Stimulated activated CD4-positive, alpha-beta T cell treated with anti-CD3 and anti-CD28 coated beads, TNF-alpha, amount 100 ng/mL, for 4 hours (primary cell): ENCODE results near the gene CTNNBIP1.
"Not testable (repeated sequence)": the region's sequence is repeated elsewhere in the genome, so short reads cannot be mapped to it uniquely, and the experiment has no call there.

ENCODE experiments used
- DNase-seq, 3 experiments: peaks; one replicate each; pipeline ENCODE4 v3.0.0-alpha.2; 2020; ENCODE audit warnings: low read depth in 3 of 3

CTNNBIP1 gene, protein sequence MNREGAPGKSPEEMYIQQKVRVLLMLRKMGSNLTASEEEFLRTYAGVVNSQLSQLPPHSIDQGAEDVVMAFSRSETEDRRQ

DNA sequence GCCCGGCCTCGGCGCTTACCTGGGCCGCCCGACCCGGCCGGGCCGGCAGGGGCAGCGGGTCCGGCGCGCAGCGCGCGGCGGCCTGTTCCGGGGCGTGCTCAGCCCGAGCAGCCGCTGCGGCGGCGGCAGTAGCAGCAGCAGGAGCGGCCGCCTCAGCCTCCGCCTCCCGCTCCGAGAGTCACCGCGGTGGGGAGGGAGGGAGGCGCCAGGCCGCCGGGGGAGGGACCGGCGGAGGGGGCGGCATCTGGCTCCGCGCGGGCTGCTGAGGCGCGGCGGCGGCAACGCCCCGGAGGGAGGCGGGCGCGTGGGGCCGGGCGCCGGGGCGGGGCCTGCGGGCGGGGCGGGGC lies at the start of gene CTNNBIP1:
TSS of gene CTNNBIP1 (minus strand) at position 194 of the 347 bp plus-strand sequence. CDS start 38,205 bp downstream, outside the sequence.
- DNase-seq, result no peak

DNA sequence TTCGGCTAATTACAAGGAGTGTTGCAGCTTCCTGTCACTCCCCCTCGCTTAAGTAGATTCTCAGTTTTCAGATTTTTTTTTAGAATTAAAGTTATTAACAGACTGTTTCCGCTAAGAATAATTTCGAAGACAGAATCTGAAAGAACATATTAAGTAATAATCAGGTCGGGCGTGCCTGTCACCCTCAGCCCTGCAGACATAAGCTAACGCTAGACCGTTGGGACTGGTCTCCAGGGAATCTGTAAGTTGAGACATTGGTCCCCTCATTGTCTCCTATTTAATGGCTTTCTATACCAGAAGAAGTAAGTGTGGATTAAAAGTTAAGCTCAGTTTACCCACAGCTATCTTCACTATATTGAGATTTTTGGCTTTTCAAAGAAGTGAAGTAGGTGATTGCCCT lies 47.7 kb upstream of the CTNNBIP1 start:
- no peak for DNase-seq

DNA sequence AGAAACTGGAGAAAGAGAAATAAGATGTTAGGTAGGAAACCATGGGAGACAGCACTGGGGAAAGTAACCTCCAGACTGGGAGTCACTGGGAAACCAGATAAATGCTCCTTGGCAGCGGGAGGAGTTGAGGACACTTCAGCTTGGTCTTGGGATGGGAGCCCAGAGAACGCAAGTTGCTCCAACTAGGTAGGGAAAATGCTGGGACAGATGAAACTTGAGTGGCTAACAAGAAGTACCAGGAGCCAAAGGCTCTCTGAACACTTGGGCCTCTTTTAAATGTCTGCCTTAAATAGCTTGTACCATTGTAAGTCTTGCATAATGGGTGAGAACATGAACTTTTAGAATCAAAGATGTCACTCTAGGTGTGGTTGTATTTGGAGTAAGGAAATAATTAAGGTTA lies 36.2 kb upstream of the CTNNBIP1 start:
- DNase-seq, result no peak

DNA sequence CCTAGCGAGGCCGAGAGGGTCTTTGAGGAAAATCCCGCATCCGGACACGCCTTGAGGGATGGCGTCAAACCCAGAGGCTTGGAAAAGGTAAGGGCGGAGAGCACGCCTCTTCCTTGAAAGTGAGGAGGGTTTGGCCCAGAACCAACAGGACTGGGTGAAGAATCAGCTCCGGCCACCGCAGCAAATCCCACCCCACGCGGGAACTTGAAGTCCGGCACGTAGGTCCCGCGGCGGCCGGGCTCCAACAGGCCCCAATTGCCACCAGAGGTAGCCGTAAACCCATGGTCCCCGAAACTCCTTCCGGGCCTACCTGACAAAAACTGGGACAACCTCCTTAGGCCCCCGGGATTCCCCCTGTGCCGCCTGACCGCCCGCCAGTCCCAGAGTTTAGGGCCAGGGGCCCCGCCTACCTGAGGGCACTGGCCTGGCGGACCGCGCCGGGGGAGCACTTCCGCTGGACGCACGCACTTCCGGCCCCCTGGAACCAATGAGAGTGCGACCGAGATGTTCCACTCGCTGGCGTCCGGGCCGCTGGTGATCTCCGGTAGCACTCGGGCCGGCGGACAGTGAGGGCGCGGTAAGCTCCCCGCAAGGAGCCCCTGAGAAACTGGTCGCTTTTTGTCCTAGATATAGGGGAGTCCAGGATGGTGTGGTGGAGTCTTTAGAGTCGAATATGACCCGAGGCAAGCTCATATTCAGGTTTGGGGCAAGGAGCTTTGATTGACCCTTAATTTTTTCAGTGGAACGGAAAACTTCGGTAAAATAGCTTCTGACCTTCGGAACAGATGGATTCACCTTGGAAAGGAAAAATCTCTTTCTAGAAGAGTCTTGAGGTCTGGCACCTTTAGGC lies 33.1 kb upstream of the CTNNBIP1 start, which contains the start of the genes LZIC and NMNAT1:
TSS of gene LZIC (minus strand) at position 453 of the 850 bp plus-strand sequence. CDS start 6,772 bp downstream, outside the sequence.
TSS of gene NMNAT1 (plus strand) at position 537 of the 850 bp plus-strand sequence. CDS start 28,599 bp downstream, outside the sequence.
- DNase-seq, result peak; percentile 71 to 83 (median 80)

DNA sequence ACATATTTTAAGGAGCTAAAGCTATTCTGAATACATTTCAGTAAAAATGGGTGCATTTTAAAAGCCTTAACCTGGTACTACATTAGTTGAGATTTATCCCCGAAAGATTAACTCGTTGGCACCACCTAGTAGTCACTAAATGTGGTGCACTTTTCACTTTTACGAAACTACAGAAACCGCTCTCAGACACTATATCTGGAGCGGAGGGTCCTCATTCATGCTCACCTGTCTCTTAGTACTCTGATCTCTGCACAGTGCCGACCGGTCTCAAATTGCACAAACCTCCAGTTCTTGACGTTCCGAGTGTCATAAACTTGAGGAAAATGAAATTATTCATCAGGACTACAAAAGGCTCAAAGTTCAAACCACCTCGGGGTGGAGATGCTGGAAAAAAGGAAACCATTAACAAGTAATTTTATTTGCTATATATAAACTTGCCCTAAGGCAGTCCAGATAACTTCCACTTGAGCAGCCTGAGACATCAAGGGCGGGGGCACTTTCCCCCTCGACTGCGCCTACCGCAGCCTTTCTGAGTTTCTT lies 32.4 kb upstream of the CTNNBIP1 start:
- no peak for DNase-seq

DNA sequence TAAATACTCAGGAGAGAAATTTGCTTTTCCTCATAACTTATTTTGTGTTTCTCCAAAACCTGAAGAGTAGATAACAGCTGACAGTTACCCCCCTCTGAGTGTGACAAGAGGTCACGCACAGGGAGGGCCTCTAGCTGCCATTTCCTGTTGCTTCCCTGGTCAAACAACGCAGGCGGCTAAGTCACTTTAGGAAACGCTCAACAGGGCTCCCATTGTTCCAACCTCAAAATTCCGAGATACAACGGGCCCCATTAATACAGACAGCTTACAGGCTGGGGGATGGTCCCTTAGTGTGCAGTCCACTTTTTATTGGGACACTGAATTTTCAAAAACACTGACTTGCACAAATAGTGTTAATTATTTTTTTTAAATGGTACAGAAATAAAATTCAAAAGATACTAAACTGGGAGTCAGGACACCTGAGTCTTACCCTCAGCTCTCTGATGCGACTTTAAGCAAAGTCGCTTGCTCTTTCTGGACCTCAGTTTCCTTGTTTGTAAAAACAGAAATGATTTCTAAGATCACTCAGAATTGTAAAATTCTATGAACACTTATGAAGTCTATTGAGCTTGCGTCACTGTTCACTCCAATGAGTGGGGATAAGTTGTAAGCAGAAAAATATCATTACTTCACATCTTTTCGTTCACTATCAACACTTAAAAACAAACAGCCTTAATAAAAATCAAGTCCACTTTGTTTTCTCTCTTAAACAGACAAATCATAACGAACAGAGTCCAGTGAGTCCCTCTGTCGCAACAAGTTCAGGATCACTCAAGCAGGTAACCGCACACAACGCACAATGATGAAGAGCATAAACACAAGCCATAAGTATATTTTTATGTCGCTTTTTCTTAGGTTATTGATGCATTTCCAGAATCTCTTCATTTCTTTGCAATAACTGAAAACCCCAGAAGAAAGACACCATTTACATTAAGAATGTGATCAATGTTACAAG lies 19.6 kb upstream of the CTNNBIP1 start:
- DNase-seq, result no peak

DNA sequence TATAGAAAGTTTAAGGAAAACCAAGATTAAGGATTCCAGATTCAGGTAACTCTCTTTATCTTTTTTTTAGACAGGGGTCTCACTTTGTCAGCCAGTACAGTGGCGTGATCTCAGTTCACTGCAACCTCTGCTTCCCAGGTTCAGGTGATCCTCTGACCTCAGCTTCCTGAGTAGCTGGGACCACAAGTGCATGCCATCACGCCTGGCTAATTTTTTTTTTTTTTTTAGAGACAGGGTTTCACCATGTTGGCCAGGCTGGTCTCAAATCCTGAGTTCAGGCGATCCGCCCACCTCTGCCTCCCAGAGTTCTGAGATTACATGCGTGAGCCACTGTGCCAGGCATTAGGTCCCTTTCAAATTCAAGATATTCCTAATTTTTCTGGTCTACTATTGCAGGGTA lies 17.2 kb upstream of the CTNNBIP1 start:
- DNase-seq, result no peak

DNA sequence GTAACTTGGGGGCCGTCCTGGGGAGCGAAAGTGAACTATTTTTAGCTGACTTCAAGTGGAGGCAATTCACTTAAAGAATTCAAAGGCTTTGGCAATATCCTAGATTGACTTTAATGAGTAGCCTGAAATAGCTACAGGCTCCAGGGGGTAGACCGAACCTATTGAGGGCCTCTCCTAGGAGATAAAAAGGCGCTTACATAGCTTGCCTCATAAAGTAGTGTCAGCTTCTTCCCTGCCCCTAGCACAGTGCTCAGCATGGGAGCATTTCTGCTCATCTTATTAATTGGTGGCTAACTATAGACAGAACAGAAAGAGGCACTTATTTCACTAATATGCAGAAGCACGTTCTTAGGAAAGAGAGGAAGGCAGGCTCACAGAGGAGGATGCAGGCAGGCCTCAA lies 12.3 kb upstream of the CTNNBIP1 start:
- no peak for DNase-seq

DNA sequence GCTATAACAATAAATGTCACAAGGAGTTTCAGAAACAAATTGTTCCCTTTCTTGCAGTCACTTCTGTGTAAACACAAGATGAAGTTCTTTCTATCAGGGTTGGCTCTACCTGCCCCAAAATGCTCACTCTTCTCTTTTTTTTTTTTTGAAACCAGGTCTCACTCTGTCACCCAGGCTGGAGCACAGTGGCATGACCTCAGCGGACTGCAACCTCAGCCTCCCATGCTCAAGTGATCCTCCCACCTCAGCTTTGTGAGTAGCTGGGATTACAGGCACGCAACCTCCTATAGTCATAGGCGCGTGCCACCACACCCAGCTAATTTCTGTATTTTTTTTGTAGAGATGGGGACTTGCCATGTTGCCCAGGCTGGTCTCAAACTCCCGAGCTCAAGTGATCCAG lies 10.5 kb upstream of the CTNNBIP1 start:
- DNase-seq, result no peak

DNA sequence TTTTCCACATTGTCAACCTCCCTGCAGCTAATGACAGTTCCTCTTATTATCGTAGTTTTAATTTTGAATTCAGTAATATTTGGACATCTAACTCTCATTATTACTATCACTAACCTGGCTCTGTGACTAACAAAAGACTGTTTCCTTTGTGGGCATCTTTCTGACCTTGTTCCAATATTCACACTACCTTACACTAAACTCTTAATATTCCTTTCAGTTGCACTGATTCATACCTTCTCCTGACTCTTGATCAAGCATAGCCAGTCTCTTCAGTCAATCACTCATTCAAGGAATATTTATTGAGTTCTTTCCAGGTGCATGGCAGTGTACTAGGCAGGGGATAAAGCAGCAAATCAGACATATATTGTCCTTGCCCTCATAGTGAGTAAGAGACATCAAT lies 7.8 kb upstream of the CTNNBIP1 start:
- no peak for DNase-seq

DNA sequence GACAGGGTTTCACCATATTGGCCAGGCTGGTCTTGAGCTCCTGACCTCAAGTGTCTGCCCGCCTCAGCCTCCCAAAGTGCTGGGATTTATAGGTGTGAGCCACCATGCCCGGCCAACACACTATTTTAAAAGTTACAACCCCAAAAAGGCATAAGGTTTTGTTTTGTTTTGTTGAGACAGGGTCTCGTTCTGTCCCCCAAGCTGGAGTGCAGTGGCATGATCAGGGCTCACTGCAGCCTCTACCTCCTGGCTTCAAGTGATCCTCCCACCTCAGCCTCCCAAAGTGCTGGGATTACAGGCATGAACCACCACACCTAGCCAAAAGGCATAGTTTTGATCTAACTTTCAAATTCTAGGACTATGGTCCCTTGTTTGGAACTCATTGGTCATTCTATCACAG lies 7.4 kb upstream of the CTNNBIP1 start:
- DNase-seq, result not testable (repeated sequence)

DNA sequence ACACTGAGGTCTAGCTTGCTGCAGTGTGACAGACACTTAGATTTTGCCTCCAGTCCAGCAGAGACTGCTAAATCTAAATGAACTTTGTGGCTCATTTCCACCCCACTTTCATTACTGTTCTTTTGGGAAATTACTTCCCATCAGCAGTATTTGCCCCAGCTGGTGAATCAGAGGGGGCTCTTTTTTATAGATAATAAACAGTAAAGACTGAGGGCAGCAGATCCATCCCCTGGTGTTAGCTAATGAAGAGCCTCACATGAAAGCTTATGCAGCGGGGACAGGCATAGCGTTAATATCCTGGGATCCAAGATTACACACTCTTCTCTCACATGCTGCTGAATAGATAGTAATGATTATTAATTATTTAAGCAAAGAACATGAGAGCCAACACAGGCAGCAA lies 6.4 kb upstream of the CTNNBIP1 start:
- DNase-seq, result no peak

DNA sequence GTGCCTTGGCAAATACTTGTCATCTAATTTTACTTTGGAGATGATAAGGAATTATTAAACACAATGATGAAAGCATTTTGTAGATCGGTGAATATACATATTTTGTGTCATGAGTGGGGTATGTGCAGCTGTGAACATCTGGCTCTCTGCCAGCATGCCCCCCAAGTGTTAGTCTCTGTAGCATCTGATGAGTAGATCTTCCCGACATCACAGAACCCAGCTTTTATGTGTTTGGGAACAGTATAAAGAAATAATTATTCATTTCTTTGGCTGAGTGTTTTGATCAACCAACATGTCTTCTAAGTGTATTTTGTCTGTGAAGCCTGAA lies 4.5 kb upstream of the CTNNBIP1 start:
- no peak for DNase-seq

DNA sequence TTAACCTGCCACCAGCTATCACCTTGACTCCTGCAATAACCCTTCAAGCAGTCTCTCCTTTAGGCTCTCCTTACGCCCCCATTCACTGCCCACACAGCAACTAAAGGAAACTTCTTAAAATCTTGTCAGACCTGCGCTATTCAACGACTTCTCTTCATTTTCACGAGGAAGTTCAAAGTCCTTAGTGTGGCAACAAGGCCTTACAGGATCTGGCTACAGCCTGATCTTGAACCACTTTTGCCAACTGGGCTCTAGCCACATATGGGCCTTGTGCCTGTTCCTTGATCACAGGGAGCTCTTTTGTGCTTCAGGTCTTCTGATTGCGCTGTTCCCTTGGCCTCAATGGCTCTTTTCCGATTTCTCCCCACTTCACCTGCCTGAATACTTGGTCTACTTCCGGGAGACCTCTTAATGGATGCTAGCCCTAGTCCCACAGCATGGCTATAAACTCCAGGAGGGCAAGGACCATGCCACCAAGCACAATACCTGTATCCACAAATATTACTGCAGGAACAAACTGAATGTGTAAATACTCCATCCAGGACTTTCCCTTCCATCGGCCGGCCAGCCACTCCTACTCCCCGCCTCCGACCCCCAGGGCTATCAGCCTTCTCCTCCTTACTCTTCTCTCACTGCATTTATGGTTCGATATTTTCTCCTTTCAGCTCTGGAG lies 2.3 kb upstream of the CTNNBIP1 start:
- no peak for DNase-seq

DNA sequence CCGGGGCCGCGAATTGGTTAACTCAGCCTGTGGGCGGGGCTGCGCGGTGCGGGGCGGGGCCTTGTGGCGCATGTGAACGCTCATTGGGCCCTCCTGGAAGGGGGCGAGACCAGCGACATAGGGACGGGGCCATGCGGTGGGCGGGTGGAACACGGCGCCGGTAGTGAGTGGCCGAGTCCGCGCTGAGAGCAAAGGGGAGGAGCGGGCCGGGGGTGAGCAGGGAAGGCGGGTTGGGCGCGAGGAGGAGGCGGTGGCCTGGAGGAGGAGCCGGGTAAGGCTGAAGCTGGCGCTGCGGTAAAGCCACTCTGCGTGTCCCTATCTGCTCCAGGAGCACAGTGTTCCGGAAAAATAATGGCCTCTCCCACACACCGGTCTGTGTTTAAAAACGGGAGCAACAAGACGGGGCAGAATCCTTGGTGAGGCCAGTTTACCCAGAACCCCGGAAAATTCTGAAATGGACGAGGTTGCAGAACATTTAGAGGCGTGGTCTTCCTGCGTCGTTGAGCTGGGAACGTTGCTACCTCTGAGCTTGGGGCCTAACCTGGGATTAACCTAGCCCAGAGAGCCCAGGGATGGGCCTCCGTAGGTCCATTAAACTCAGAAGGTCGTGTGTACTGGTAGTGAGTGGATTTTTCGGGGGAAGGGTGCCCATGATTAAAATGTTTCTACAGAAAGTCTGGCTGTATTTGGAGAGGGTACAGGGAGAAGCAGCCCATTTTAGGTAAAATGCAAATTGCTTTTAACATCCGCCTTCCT lies 532 bp upstream of the CTNNBIP1 start:
- peak; percentile 100 for DNase-seq

DNA sequence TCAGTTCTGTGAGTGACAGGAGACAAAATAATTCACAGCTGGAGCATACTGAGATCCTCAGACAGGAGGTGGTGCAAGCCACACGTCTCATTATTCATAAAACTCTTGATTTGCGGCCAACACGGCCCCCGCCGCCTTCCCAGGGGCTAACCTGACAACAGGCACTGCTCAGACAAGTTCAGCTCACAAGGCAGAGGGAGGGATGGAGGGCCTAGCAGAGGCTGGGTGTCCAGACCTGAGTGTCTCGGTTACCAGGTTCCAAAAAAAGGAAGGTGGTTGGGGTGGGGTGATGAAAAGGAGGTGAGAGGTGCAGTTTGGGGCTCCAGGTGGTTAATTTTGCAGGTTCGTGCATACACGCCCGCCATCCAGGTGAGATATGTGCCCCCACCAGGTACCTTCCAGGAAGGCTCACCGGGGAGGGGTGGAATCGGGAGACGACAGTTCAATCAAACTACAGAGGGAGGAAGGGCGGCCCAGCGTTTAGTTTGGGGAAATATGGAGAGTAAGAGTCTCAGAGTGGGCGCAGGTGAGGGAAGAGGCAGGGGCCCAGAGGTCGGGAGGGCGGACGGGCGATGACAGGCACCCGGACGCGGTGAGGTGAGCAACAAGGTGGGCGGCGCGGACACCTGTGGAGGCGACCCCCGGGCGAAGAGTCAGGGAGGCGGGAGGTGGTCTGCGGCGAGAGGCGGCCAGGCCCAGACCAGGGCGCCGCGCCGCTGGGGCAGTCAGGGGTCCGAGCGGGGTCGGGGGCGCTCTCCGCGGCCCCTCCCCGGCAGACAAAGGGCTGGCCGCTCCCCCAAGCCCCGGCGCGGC lies 629 bp downstream of the CTNNBIP1 start:
- DNase-seq, result peak; percentile 4 to 12 (median 5)

DNA sequence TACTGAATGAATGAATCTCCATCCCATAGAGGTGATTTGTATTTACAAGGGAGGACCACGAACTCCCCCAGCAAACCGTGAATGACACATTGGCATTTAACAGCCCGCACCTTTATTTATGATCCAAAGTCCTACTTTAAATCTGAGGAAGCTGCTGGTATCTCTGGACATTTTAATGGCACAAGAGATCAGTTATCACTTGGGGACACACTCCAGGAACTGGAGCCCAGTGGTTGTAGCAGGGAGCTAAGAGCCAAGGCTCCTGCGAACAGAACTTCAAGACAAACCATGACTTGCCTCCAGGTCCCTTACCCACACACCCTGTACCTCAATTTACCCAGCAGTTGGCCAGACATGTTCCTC lies 1.2 kb downstream of the CTNNBIP1 start:
- DNase-seq, result no peak

DNA sequence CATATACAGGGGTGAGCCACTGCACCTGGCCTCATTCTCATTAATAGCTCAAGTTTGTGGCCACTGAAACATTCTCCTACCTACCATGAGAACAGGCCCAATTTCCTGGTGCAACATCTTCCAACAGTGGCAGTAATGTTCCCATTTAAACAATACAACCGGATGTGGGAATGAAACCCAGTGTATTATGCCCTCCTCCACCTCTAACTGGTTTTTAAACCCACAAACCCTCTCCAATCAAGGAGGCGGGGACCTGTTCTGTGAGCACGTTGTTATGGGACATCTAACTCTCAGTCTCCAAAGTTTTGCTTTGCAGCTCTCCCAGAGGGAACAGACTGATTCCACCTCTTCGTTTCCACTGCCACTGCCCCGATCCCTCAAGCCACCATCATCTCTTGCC lies 2.6 kb downstream of the CTNNBIP1 start:
- no peak for DNase-seq

DNA sequence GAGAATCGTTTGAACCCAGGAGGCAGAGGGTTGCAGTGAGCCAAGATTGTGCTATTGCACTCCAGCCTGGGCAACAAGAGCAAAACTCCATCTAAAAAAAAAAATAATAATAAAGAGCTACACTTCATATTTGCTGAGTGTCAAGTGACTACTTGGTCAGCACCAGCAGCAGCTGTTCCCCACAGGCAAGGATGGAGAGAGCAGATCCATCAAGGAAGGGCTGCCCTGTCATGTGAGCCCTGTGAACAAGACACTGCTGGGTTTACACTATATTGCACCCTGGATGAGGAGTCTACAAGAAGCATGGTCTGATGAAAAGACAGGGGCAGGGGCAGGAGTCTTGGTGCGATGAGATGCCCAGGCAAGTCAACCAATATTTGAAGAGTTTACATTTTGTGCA lies 3.6 kb downstream of the CTNNBIP1 start:
- no peak for DNase-seq

DNA sequence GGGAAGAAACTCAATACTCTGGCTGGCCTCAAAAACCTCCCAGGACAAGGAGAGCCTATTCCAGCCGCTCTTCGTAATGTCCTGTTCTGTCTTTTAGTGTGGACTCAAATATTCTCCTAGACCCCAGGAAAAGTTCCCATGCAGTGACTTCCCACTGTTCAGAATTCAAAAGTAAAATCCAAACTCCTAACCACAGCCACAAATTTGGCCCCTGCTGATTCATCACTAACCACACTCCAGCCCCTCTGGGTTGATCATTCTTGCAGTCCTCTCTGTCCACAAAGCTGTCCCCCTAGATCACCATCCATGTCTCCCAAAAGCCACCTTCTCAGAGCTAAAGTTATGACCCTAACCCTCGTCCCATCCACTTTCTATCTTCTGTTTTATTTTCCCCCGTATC lies 5.1 kb downstream of the CTNNBIP1 start:
- no peak for DNase-seq
